ENCODE data around the gene DLL3. TPM values are rescaled to one million over a fixed set of nuclear protein-coding genes. Genes with fewer than 3 reads are reported as not detected.
A peak's percentile ranks its signal among the peaks of the same experiment; 100 is the strongest.

DLL3 gene
- total and polyA plus RNA-seq, 9 of the 15 experiments (the other 6 are each of a cell fraction or from before 2014, with no cell fraction given): 0.80 to 6.3 (median 1.2) TPM

- Histone ChIP-seq H3K9me3 (replicated peaks; ENCODE audit: control insufficient read depth, insufficient read depth, low read depth, low read length) (no peaks in the 10 kb centered on the region), H3K4me2 (ENCODE audit: insufficient read depth, low read length) (no peak overlapping the region), H3K27ac (ENCODE audit: extremely low read depth, low read depth, low read length) (no peak overlapping the region), H4K20me1 (replicated peaks; ENCODE audit: control insufficient read depth, insufficient read depth, low read length) (no peaks in the 10 kb centered on the region), H3K79me2 (ENCODE audit: control insufficient read depth, insufficient read depth, low read length) (no peaks in the 10 kb centered on the region), H3K36me3 (ENCODE audit: control insufficient read depth, insufficient read depth, low read length) (no peaks in the 10 kb centered on the region), H3K9me1 (ENCODE audit: control insufficient read depth, insufficient read depth, low read length) (no peaks in the 10 kb centered on the region), H3K27me3 (ENCODE audit: control insufficient read depth in 2 of 2, insufficient read depth in 2 of 2, low read length in 2 of 2) (no peaks in the 10 kb centered on the region), H3K4me1 (replicated peaks in 1 of 2; ENCODE audit: control insufficient read depth in 2 of 2, insufficient read depth in 2 of 2, low read length in 2 of 2) (peaks cover 10 to 29% of the 10 kb centered on the region in 2 experiments; a peak in 4 of 5 replicates), H2AFZ (ENCODE audit: low read depth, low read length) (no peak overlapping the region), H3K4me3 (no peak overlapping the region), H3K9ac (ENCODE audit: insufficient read depth in 1 of 2, low read depth in 2 of 2, low read length in 2 of 2) (no peak overlapping the region)
- intact Hi-C loops (cut with micrococcal nuclease): loop anchor here (2.0 to 5.0 kb wide), 2 partner anchors 19 to 172 kb away; partner anchors contain the start of gene TIMM50
- DNase-seq (ENCODE audit: extremely low read depth in 1 of 4, low spot score in 3 of 4) (no peak), FAIRE-seq (no peak), ATAC-seq (no peak)
- CTCF ChIA-PET (ENCODE audit: low intra/inter-chr PET ratio): interaction anchor here (1.1 kb wide), 1 partner anchor 47 kb away, joined by 3 read pairs; no protein-coding TSS in a partner anchor
- POLR2A ChIA-PET: interaction anchor here (0.6 to 0.9 kb wide), 3 partner anchors 14 to 529 kb away, joined by 3 to 4 read pairs (median 3); partner anchors contain the start of gene RPS16
- no peak for TF ChIP-seq BDP1 (IDR thresholded peaks at IDR 0.05; ENCODE audit: insufficient read depth, insufficient read length)
- TF ChIP-seq, protein P1, sequence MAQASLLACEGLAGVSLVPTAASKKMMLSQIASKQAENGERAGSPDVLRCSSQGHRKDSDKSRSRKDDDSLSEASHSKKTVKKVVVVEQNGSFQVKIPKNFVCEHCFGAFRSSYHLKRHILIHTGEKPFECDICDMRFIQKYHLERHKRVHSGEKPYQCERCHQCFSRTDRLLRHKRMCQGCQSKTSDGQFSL (CRISPR knock-in tag; IDR thresholded peaks at IDR 0.05): 0 out of 2 replicates have a peak, but pooled peaks have one; percentile 18
- TF ChIP-seq, protein P1 (tag; IDR thresholded peaks at IDR 0.05): no peak
- BruUV-seq (replicated peaks): no TSS peak
- 44% methylated on average over 6 of the region's 8 CpGs for WGBS (ENCODE audit: insufficient coverage, low coverage, missing lambda C conversion rate)
- in situ Hi-C loops (cut with MboI): no loop called here
Observed at GRCh38 chr19:39499932-39500331, 1.2 kb downstream of the DLL3 start.

- no peaks in the 10 kb centered on the region for H3K36me3 ChIP-seq (ENCODE audit: control insufficient read depth, insufficient read depth, low read length)
- intact Hi-C loops (cut with micrococcal nuclease) (no loop called here), in situ Hi-C loops (cut with MboI) (no loop called here)
- no peak overlapping the region for H3K27ac ChIP-seq (ENCODE audit: extremely low read depth, low read depth, low read length)
- peak; percentile 54 for FAIRE-seq
- no peaks in the 10 kb centered on the region for H3K27me3 ChIP-seq (ENCODE audit: control insufficient read depth in 2 of 2, insufficient read depth in 2 of 2, low read length in 2 of 2)
- no peaks in the 10 kb centered on the region for H3K79me2 ChIP-seq (ENCODE audit: control insufficient read depth, insufficient read depth, low read length)
- no peak for DNase-seq (ENCODE audit: extremely low read depth in 1 of 4, low spot score in 3 of 4)
- H3K9me3 ChIP-seq (replicated peaks; ENCODE audit: control insufficient read depth, insufficient read depth, low read depth, low read length): no peaks in the 10 kb centered on the region
- BruUV-seq (replicated peaks): no TSS peak
- no peaks in the 10 kb centered on the region for H3K9me1 ChIP-seq (ENCODE audit: control insufficient read depth, insufficient read depth, low read length)
- H3K4me1 ChIP-seq (replicated peaks in 1 of 2; ENCODE audit: control insufficient read depth in 2 of 2, insufficient read depth in 2 of 2, low read length in 2 of 2): peaks cover 10 to 34% of the 10 kb centered on the region in 2 experiments; a peak in 4 of 5 replicates
- no peak overlapping the region for H3K4me2 ChIP-seq (ENCODE audit: insufficient read depth, low read length)
- H3K9ac ChIP-seq (ENCODE audit: insufficient read depth in 1 of 2, low read depth in 2 of 2, low read length in 2 of 2): no peak overlapping the region
- no peak overlapping the region for H2AFZ ChIP-seq (ENCODE audit: low read depth, low read length)
- no peak for ATAC-seq
- H3K4me3 ChIP-seq: no peak overlapping the region
- CTCF ChIA-PET (ENCODE audit: low intra/inter-chr PET ratio): interaction anchor here (0.6 kb wide), 1 partner anchor 32 kb away, joined by 6 read pairs; no protein-coding TSS in a partner anchor
- POLR2A ChIA-PET: interaction anchor here (0.6 to 0.9 kb wide), 3 partner anchors 14 to 529 kb away, joined by 3 to 4 read pairs (median 3); partner anchors contain the start of gene RPS16
- WGBS (ENCODE audit: insufficient coverage, low coverage, missing lambda C conversion rate): 9% methylated on average over 4 of the region's 4 CpGs
- H4K20me1 ChIP-seq (replicated peaks; ENCODE audit: control insufficient read depth, insufficient read depth, low read length): no peaks in the 10 kb centered on the region
- TF ChIP-seq MCM5 (IDR thresholded peaks at IDR 0.05; ENCODE audit: low read depth) (no peak), ZNF311 (CRISPR knock-in tag; IDR thresholded peaks at IDR 0.05) (no peak), HDAC8 (tag; IDR thresholded peaks at IDR 0.05) (no peak), HNRNPUL1 (IDR thresholded peaks at IDR 0.05; ENCODE audit: low read length) (no peak), ATF7 (IDR thresholded peaks at IDR 0.05) (peak; percentile 51; the same call in 1 of the 2 replicates), RB1 (IDR thresholded peaks at IDR 0.05; ENCODE audit: low read depth) (no peak), LEF1 (IDR thresholded peaks at IDR 0.05) (no peak), BHLHE40 (IDR thresholded peaks at IDR 0.05; ENCODE audit: low read length) (peak; percentile 41; the same call in 1 of the 2 replicates), SREBF2 (CRISPR knock-in tag; IDR thresholded peaks at IDR 0.05) (no peak), ATF3 (IDR thresholded peaks at IDR 0.05) (peak; percentile 66), ATF3 (CRISPR knock-in tag; conservative IDR thresholded peaks at IDR 0.05) (no peak), JUND (IDR thresholded peaks at IDR 0.05; ENCODE audit: borderline replicate concordance, low read depth, low read length) (peak; percentile 26; the same call in 1 of the 2 replicates), JUND (tag; IDR thresholded peaks at IDR 0.05; ENCODE audit: borderline replicate concordance, low read depth, low read length) (no peak)
Observed at GRCh38 chr19:39500543-39500942, 1.8 kb downstream of the DLL3 start.

All from K562 (cell line).